Breast epithelium (tissue), 3 donors: ENCODE measurements around the gene VENTX.

ENCODE experiments used
- CTCF ChIP-seq, 3 donors: fragments of 450-650 bp; IDR thresholded peaks; one replicate each; pipeline ENCODE4 v1.5.1; 2016 to 2017; ENCODE audit warnings: antibody characterized with exemption in 3 of 3, mild to moderate bottlenecking in 3 of 3, moderate library complexity in 3 of 3
- POLR2A ChIP-seq: fragments of 450-650 bp; IDR thresholded peaks from one replicate; pipeline ENCODE4 v1.6.1; 2016; ENCODE audit warnings: antibody characterized with exemption, mild to moderate bottlenecking, moderate library complexity

- TF ChIP-seq CTCF (IDR thresholded peaks at IDR 0.05) (no peak), POLR2A (no peak)
These were observed 6.3 kb upstream of the VENTX start for GRCh38 chr10:133231244-133231945.
